Body of pancreas (tissue), 4 donors: Measurements from ENCODE around the gene INSYN2B. TPM values are rescaled to one million over a fixed set of nuclear protein-coding genes. Genes with fewer than 3 reads are reported as not detected.

Experiments used
- ATAC-seq: fragments of 150-250 bp; one replicate; pipeline ENCODE4 v1.9.1; 2016
- DNase-seq, 4 donors: peaks; one replicate each; pipeline ENCODE4 v3.0.0-alpha.2; 2019
- H3K27ac ChIP-seq, 4 donors: fragments of 200-600 bp; sonication (generic); 1 replicate in 3 of 4; 2 replicates in 1 of 4; pipeline versions ENCODE4 v1.5.1 to v1.6.1; 2016 to 2019; ENCODE audit warnings: mild to moderate bottlenecking in 1 of 4, mixed read lengths in 1 of 4, moderate library complexity in 1 of 4
- H3K27me3 ChIP-seq, 2 donors: fragments of 200-600 bp; sonication (generic); one replicate each; pipeline ENCODE4 v1.6.0; 2016; ENCODE audit warnings: mild to moderate bottlenecking in 1 of 2
- H3K36me3 ChIP-seq, 2 donors: fragments of 200-600 bp; sonication (generic); replicated peaks in 1 of 2; 2 replicates each; pipeline ENCODE4 v1.5.1; 2016; ENCODE audit warnings: low read depth in 2 of 2; ENCODE audit not compliant: insufficient read depth in 1 of 2
- H3K4me1 ChIP-seq: fragments of 200-600 bp; sonication (generic); one replicate; pipeline ENCODE4 v1.6.0; 2016
- H3K4me3 ChIP-seq, 2 donors: fragments of 200-600 bp; sonication (generic); 1 replicate in 1 of 2; 2 replicates in 1 of 2; pipeline ENCODE4 v1.5.1; 2016 to 2019
- H3K9me3 ChIP-seq, 3 donors: fragments of 200-600 bp; sonication (generic); 1 replicate in 2 of 3; 2 replicates in 1 of 3; pipeline ENCODE4 v1.5.1; 2016
- POLR2A ChIP-seq, 3 donors: fragments of 450-650 bp; IDR thresholded peaks; one replicate each; pipeline ENCODE4 v1.6.1; 2016; ENCODE audit warnings: antibody characterized with exemption in 3 of 3, mild to moderate bottlenecking in 2 of 3
- WGBS, 2 donors: methylation state at CpG; one replicate each; pipeline ENCODE4 v1.1.5; 2017; 5-methylcytosine and 5-hydroxymethylcytosine counted together
- intact Hi-C: fragments of 100-400 bp; cut with DNase I; formaldehyde crosslinking; loops from one replicate; pipeline ENCODE4 v1.15.1; 2023
- total RNA-seq, 2 donors: library from RNA; depleted of rRNA; stranded (reverse); fragments of >200 nt; gene quantifications; one replicate each; pipeline ENCODE4 v1.1.0, GENCODE V29; 2016
- TF ChIP-seq, protein P1 (sequence below), 7 experiments: fragments of 450-650 bp in 4 of 7; fragments of 200-600 bp in 3 of 7; sonication (generic) in 3 of 7; IDR thresholded peaks; one replicate each; pipeline ENCODE4 v1.5.1; 2016 to 2019; ENCODE audit warnings: antibody characterized with exemption in 7 of 7

The INSYN2B gene
- total RNA-seq, 2 donors from 2014 or later = not detected

DNA sequence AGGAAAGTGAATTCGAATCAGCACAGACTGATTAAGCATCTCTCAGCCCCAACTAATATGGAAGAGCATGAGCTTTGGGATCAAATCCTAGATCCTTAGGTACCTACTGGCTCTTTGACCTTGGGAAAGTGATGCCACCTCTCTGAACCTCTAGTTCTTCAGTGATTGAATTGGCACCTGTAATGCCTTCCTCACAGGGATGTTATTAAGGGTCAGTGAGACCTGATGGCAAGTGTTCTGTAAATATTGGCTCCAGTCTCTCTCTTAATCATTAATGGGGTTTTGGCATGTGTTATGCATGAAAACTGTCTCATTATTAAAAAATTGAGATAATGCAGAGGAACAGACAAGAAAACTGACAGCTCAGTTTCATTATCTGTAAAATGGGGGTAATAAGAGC is 115.8 kb downstream of the INSYN2B start:
- WGBS, 2 donors = 72 to 77% methylated on average over 1 of the region's 1 CpG
- H3K9me3 ChIP-seq = no peaks in the 10 kb centered on the region
- H3K36me3 ChIP-seq = no peaks in the 10 kb centered on the region
- no peak overlapping the region for H3K4me3 ChIP-seq
- H3K27ac ChIP-seq = no peak overlapping the region
- H3K4me1 ChIP-seq = no peaks in the 10 kb centered on the region
- intact Hi-C loops = no loop called here
- TF ChIP-seq, protein P1, sequence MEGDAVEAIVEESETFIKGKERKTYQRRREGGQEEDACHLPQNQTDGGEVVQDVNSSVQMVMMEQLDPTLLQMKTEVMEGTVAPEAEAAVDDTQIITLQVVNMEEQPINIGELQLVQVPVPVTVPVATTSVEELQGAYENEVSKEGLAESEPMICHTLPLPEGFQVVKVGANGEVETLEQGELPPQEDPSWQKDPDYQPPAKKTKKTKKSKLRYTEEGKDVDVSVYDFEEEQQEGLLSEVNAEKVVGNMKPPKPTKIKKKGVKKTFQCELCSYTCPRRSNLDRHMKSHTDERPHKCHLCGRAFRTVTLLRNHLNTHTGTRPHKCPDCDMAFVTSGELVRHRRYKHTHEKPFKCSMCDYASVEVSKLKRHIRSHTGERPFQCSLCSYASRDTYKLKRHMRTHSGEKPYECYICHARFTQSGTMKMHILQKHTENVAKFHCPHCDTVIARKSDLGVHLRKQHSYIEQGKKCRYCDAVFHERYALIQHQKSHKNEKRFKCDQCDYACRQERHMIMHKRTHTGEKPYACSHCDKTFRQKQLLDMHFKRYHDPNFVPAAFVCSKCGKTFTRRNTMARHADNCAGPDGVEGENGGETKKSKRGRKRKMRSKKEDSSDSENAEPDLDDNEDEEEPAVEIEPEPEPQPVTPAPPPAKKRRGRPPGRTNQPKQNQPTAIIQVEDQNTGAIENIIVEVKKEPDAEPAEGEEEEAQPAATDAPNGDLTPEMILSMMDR (IDR thresholded peaks at IDR 0.05) = no peak
- TF ChIP-seq POLR2A (IDR thresholded peaks at IDR 0.05) = no peak
- ATAC-seq (no peak), DNase-seq (no peak)
- H3K27me3 ChIP-seq = no peaks in the 10 kb centered on the region

DNA sequence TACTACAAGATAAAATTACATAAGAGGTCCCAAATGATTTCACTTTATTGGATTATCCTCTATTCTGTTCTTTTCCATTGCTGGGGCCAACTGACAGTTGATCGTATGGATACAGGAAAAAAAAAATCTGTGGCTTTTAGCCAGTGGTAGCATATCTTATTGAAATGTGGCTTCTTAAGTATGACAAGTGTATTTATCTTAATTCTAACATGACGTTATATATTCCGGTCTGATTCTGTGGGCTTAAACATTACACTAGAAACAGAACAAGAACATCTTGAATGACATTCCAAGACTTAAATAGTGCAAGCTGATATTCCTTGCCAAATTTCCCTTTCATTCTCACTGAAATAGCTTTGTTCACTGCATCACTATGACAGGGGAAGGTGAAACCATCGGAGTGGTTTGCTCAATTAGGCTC is 117.9 kb downstream of the INSYN2B start:
- WGBS, 2 donors = 73% methylated on average over 4 of the region's 4 CpGs
- intact Hi-C loops = no loop called here
- H3K36me3 ChIP-seq = no peaks in the 10 kb centered on the region

DNA sequence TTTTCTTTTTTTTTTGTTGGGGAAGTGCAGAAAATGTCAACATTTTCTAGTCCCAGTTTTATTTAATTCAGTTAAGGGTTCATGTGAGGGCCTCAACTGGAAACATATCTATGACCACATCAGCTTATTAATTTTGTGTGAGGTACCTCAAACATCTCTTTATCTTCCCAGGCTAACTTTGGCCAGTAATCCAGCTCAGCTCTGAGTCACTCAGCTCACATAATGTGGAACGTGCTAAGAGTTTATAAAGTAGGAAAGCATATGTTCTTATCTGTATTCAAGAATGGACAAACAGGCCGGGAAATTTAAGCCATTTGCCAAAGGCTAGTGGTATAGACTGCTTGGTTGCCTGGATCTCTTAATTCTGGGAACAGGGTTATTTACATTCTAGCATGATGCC is 118.4 kb downstream of the INSYN2B start:
- no peak for ATAC-seq
- no peak overlapping the region for H3K4me3 ChIP-seq
- no peak overlapping the region for H3K27ac ChIP-seq
- intact Hi-C loops = no loop called here
- no peak for TF ChIP-seq POLR2A (IDR thresholded peaks at IDR 0.05)
- TF ChIP-seq, protein P1 (IDR thresholded peaks at IDR 0.05) = no peak
- H3K4me1 ChIP-seq = no peaks in the 10 kb centered on the region
- no peaks in the 10 kb centered on the region for H3K36me3 ChIP-seq
- 69 to 87% methylated on average over 2 of the region's 2 CpGs for WGBS, 2 donors
- DNase-seq = no peak
- H3K9me3 ChIP-seq = no peaks in the 10 kb centered on the region
- H3K27me3 ChIP-seq = no peaks in the 10 kb centered on the region

More for the DNA sequence above, 117.9 kb downstream of the INSYN2B start:
- TF ChIP-seq, protein P1 (IDR thresholded peaks at IDR 0.05) = no peak
- Histone ChIP-seq H3K4me1 (no peaks in the 10 kb centered on the region), H3K27ac (no peak overlapping the region), H3K4me3 (no peak overlapping the region), H3K27me3 (no peaks in the 10 kb centered on the region), H3K9me3 (no peaks in the 10 kb centered on the region)
- DNase-seq (no peak), ATAC-seq (no peak)

DNA sequence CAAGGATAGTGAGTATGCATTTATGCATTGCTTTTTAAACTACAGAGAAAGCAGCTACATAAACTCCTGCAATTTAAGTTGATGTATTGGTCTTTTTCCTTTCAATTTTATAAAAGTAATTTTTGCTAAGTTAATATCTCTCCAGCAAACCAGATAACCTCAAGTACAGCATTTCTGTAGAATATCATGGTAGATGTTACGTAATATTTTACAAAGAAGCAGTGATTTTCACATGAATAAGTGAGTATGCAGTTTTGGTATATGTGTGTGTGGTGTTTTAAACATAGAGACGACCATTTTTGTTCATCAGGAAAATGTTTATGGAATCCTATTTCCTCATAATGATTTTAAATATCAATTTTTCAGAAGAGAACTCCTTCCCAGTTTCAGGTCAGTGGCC is 118.9 kb downstream of the INSYN2B start:
- DNase-seq = no peak
- H3K27ac ChIP-seq = no peak overlapping the region
- TF ChIP-seq POLR2A (IDR thresholded peaks at IDR 0.05) = no peak
- TF ChIP-seq, protein P1 (IDR thresholded peaks at IDR 0.05) = no peak
- no peaks in the 10 kb centered on the region for H3K9me3 ChIP-seq
- no peaks in the 10 kb centered on the region for H3K4me1 ChIP-seq
- no peaks in the 10 kb centered on the region for H3K27me3 ChIP-seq
- intact Hi-C loops = no loop called here
- 63 to 73% methylated on average over 2 of the region's 2 CpGs for WGBS, 2 donors
- ATAC-seq = no peak
- H3K36me3 ChIP-seq = no peaks in the 10 kb centered on the region
- no peak overlapping the region for H3K4me3 ChIP-seq

DNA sequence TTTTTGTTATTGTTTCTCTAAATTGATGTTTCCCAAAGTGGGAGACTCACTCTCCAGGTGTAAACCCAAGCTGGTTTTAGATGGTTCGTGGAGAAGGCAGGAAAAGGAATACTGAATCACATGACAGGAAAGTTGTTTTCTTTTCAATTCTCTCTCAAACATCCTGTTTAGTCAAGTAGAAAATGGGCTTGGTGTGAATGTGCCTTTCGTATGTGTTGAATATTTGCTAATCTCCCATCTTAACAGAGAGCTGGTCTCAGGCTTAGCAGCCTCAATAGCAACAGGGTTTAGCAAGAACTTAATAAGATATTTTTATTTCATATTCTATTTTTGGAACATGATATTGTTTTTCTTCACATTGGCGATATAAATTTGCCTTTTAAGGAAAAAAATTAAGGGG is 119.7 kb downstream of the INSYN2B start:
- 37 to 41% methylated on average over 3 of the region's 3 CpGs for WGBS, 2 donors
- no peak for ATAC-seq
- intact Hi-C loops = no loop called here
- H3K27me3 ChIP-seq = no peaks in the 10 kb centered on the region
- DNase-seq = no peak
- H3K27ac ChIP-seq = no peak overlapping the region
- no peaks in the 10 kb centered on the region for H3K36me3 ChIP-seq
- H3K4me3 ChIP-seq = no peak overlapping the region
- TF ChIP-seq, protein P1 (IDR thresholded peaks at IDR 0.05) = no peak
- no peak for TF ChIP-seq POLR2A (IDR thresholded peaks at IDR 0.05)
- no peaks in the 10 kb centered on the region for H3K4me1 ChIP-seq
- no peaks in the 10 kb centered on the region for H3K9me3 ChIP-seq
